OCI-LY3 (cell line): ENCODE data around the gene ISOC1.

Experiments used
- H2AFZ ChIP-seq: fragments of 200-600, 300-600 bp; shearing (Covaris generic); 2 replicates; pipeline ENCODE4 v1.6.0; 2014; ENCODE audit warnings: antibody characterized with exemption, low read depth, low read length
- H3K27ac ChIP-seq: fragments of 200-600, 300-600 bp; sonication (generic); 2 replicates; pipeline ENCODE4 v1.5.1; 2014; ENCODE audit warnings: mild to moderate bottlenecking, low read length, moderate library complexity, mixed read lengths
- H3K27me3 ChIP-seq: fragments of 200-600, 300-600 bp; sonication (generic); 2 replicates; pipeline ENCODE4 v1.6.1; 2014; ENCODE audit warnings: low read depth, low read length, mixed read lengths
- H3K36me3 ChIP-seq: fragments of 200-600, 300-600 bp; sonication (generic); replicated peaks from 2 replicates; pipeline ENCODE3; 2014; ENCODE audit warnings: low read depth, low read length, mixed read lengths
- H3K4me1 ChIP-seq: fragments of 300-600, 200-600 bp; sonication (generic); 2 replicates; pipeline ENCODE4 v1.6.1; 2014; ENCODE audit warnings: low read length, mixed read lengths
- H3K4me2 ChIP-seq: fragments of 200-600, 300-600 bp; sonication (generic); 2 replicates; pipeline ENCODE4 v1.6.1; 2014; ENCODE audit warnings: low read length, mixed read lengths
- H3K4me3 ChIP-seq: fragments of 300-600, 200-600 bp; sonication (generic); 2 replicates; pipeline ENCODE4 v1.5.1; 2014; ENCODE audit warnings: antibody characterized with exemption, mild to moderate bottlenecking, low read length, moderate library complexity
- H3K79me2 ChIP-seq: fragments of 300-600, 200-600 bp; shearing (Covaris generic); 2 replicates; pipeline ENCODE4 v1.6.1; 2014; ENCODE audit warnings: mild to moderate bottlenecking, low read length, mixed read lengths
- H3K9ac ChIP-seq: fragments of 300-600, 200-600 bp; shearing (Covaris generic); 2 replicates; pipeline ENCODE4 v1.6.0; 2014; ENCODE audit warnings: mild to moderate bottlenecking, low read length, moderate library complexity
- H3K9me3 ChIP-seq: fragments of 200-600, 300-600 bp; shearing (Covaris generic); 2 replicates; pipeline ENCODE4 v1.6.1; 2014; ENCODE audit warnings: low read length, mixed read lengths; ENCODE audit not compliant: insufficient read depth
- H4K20me1 ChIP-seq: fragments of 200-600, 300-600 bp; sonication (generic); 2 replicates; pipeline ENCODE4 v1.6.1; 2016; ENCODE audit warnings: low read length, mixed read lengths; ENCODE audit not compliant: insufficient read depth
- EZH2phosphoT487 ChIP-seq: fragments of 200-600 bp; shearing (Covaris generic); IDR thresholded peaks from 2 replicates; pipeline ENCODE4 v1.6.1; 2018; ENCODE audit warnings: antibody characterized with exemption, mixed run types, low read depth
- TF ChIP-seq, protein P1 (sequence below): fragments of 200-600, 300-600 bp; sonication (generic); IDR thresholded peaks from 2 replicates; pipeline ENCODE4 v1.5.1; 2014; ENCODE audit warnings: antibody characterized with exemption, low read length, low read depth

The ISOC1 gene

DNA sequence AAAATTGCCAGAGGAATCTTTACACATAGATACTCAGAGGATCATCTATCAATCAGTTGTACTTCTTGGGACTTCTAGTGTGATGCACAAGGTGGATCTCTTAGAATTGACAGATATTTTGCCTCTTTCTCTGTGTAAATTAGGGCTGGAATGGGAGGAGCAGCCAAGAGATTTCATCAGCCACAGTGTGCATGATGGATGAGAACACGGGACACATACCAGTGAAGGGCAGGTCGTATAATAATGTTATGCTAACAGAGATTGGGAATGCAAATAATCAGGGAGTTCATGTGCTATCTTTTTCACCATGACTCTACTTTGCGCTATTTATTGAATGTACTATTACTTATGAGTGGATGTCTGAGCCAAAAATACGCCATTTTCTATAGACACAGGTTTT lies 43.3 kb upstream of the ISOC1 start:
- Histone ChIP-seq H3K36me3 (no peaks in the 10 kb centered on the region), H3K4me3 (no peak overlapping the region), H3K4me2 (no peak overlapping the region), H3K79me2 (no peaks in the 10 kb centered on the region), H3K27ac (no peak overlapping the region), H3K9ac (no peak overlapping the region), H3K9me3 (no peaks in the 10 kb centered on the region), H2AFZ (no peak overlapping the region), H3K27me3 (no peaks in the 10 kb centered on the region), H3K4me1 (no peaks in the 10 kb centered on the region), H4K20me1 (no peaks in the 10 kb centered on the region)
- no peak for TF ChIP-seq EZH2phosphoT487
- TF ChIP-seq, protein P1, sequence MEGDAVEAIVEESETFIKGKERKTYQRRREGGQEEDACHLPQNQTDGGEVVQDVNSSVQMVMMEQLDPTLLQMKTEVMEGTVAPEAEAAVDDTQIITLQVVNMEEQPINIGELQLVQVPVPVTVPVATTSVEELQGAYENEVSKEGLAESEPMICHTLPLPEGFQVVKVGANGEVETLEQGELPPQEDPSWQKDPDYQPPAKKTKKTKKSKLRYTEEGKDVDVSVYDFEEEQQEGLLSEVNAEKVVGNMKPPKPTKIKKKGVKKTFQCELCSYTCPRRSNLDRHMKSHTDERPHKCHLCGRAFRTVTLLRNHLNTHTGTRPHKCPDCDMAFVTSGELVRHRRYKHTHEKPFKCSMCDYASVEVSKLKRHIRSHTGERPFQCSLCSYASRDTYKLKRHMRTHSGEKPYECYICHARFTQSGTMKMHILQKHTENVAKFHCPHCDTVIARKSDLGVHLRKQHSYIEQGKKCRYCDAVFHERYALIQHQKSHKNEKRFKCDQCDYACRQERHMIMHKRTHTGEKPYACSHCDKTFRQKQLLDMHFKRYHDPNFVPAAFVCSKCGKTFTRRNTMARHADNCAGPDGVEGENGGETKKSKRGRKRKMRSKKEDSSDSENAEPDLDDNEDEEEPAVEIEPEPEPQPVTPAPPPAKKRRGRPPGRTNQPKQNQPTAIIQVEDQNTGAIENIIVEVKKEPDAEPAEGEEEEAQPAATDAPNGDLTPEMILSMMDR = no peak

DNA sequence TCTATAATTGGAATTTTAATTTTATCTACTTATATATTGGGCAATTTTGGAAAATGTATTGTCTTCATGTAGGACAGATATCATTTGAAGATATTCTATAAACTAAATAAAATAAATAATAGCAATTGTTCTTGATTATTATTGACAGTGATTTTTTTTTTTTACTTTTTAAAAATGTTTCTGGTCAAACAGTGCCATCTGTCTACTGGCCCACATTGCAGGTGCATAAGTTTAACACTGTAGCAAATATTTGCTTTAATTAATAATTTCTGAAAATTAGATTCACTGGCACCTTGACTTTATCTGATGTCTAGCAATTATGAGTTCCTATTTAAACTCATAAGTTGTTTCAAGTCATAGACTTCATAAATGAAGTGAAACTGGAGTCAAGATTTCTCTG lies 41.1 kb upstream of the ISOC1 start:
- H3K4me3 ChIP-seq = no peak overlapping the region
- TF ChIP-seq, protein P1 = no peak; the same call in 1 of the 2 replicates
- TF ChIP-seq EZH2phosphoT487 = no peak
- H3K9ac ChIP-seq = no peak overlapping the region
- H3K27me3 ChIP-seq = no peaks in the 10 kb centered on the region
- H3K27ac ChIP-seq = no peak overlapping the region
- no peak overlapping the region for H3K4me2 ChIP-seq
- no peaks in the 10 kb centered on the region for H3K79me2 ChIP-seq
- no peak overlapping the region for H2AFZ ChIP-seq
- no peaks in the 10 kb centered on the region for H3K9me3 ChIP-seq
- H4K20me1 ChIP-seq = no peaks in the 10 kb centered on the region
- H3K36me3 ChIP-seq = no peaks in the 10 kb centered on the region
- H3K4me1 ChIP-seq = no peaks in the 10 kb centered on the region

GRCh38 chr5:129057329-129057728 lies 37.2 kb upstream of the ISOC1 start:
- H2AFZ ChIP-seq = no peak overlapping the region
- H3K79me2 ChIP-seq = no peaks in the 10 kb centered on the region
- no peaks in the 10 kb centered on the region for H3K4me1 ChIP-seq
- H3K4me2 ChIP-seq = no peak overlapping the region
- H3K9ac ChIP-seq = no peak overlapping the region
- H3K27me3 ChIP-seq = no peaks in the 10 kb centered on the region
- no peaks in the 10 kb centered on the region for H4K20me1 ChIP-seq
- no peak overlapping the region for H3K4me3 ChIP-seq
- no peaks in the 10 kb centered on the region for H3K36me3 ChIP-seq
- no peaks in the 10 kb centered on the region for H3K9me3 ChIP-seq
- H3K27ac ChIP-seq = no peak overlapping the region
- TF ChIP-seq, protein P1 = no peak
- no peak for TF ChIP-seq EZH2phosphoT487

DNA sequence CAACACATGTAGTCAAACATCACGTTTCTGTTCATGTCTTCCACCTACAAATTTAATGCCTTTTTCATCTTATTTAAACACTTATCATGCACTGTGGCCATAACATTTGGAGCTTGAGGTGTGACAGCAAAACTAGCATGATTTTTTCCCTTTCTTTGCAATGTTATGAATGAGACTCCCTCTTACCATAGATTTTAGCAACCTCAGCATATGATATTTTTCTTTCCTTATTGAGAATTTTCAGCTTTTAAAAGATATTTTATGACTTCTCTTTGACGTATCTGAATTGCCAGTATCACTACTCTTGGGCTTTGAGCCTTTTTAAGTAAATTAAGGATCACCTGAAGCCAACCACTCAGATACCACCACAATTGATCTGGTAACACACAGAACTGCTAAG lies 32.7 kb upstream of the ISOC1 start:
- Histone ChIP-seq H3K79me2 (no peaks in the 10 kb centered on the region), H3K36me3 (no peaks in the 10 kb centered on the region), H3K4me2 (no peak overlapping the region), H4K20me1 (no peaks in the 10 kb centered on the region), H3K27me3 (no peaks in the 10 kb centered on the region), H3K4me3 (no peak overlapping the region), H3K9ac (no peak overlapping the region), H3K27ac (no peak overlapping the region), H3K9me3 (no peaks in the 10 kb centered on the region), H2AFZ (no peak overlapping the region), H3K4me1 (no peaks in the 10 kb centered on the region)
- TF ChIP-seq, protein P1 = no peak
- no peak for TF ChIP-seq EZH2phosphoT487
